ENCODE measurements around the gene BPHL. TPM values are rescaled to one million over a fixed set of nuclear protein-coding genes. Genes with fewer than 3 reads are reported as not detected.
"Not testable (repeated sequence)": the region's sequence is repeated elsewhere in the genome, so short reads cannot be mapped to it uniquely, and the experiment has no call there.

Gene BPHL
- total and polyA plus RNA-seq, 7 donors = 6.7 to 22.8 (median 9.0) TPM

DNA sequence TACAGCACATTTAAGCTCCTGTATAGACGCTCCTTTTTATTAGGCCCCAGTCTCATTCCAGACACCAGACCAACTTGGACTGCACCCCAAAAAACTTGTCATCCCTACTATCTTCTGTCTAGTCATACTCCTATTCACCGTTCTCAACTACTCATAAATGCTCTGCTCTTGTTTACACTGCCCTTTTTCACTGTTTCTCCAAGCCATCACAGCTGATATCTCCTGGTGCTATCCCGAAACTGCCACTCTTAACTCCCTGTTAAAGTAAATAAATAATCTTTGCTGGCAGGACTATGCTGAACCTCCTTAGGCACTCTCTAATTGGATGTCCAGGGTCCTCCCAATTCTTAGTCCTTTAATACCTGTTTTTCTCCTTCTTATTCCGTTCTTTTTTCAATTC lies 54.3 kb downstream of the BPHL start:
- ATAC-seq; H3K9me3 ChIP-seq; H3K27me3 ChIP-seq (ENCODE audit: insufficient read depth in 3 of 3, low read length in 2 of 3); intact Hi-C loops (cut with DNase I); H3K4me1 ChIP-seq; H3K27ac ChIP-seq; H3K4me3 ChIP-seq; H3K36me3 ChIP-seq (ENCODE audit: insufficient read depth in 1 of 2, low read depth in 1 of 2); DNase-seq: not testable (repeated sequence)
- WGBS, 3 donors = 94 to 95% (median 94%) methylated on average over 4 of the region's 4 CpGs

GRCh38 chr6:3173636-3174089 lies 55.2 kb downstream of the BPHL start:
- WGBS, 3 donors = 95 to 97% (median 95%) methylated on average over 11 of the region's 11 CpGs
- intact Hi-C loops (cut with DNase I); DNase-seq; ATAC-seq; H3K4me1 ChIP-seq; H3K4me3 ChIP-seq; H3K27ac ChIP-seq; H3K9me3 ChIP-seq; H3K36me3 ChIP-seq (ENCODE audit: insufficient read depth in 1 of 2, low read depth in 1 of 2); H3K27me3 ChIP-seq (ENCODE audit: insufficient read depth in 3 of 3, low read length in 2 of 3): not testable (repeated sequence)

- Histone ChIP-seq H3K4me3 (no peak overlapping the region), H3K27ac (no peak overlapping the region), H3K27me3 (ENCODE audit: insufficient read depth in 3 of 3, low read length in 2 of 3) (no peaks in the 10 kb centered on the region), H3K9me3 (no peaks in the 10 kb centered on the region), H3K4me1 (no peaks in the 10 kb centered on the region), H3K36me3 (ENCODE audit: insufficient read depth in 1 of 2, low read depth in 1 of 2) (no peaks in the 10 kb centered on the region)
- DNase-seq (no peak), ATAC-seq (peak in 2 of 4 donors; percentile 22 to 28)
- intact Hi-C loops (cut with DNase I) = no loop called here
- TF ChIP-seq, protein P1, sequence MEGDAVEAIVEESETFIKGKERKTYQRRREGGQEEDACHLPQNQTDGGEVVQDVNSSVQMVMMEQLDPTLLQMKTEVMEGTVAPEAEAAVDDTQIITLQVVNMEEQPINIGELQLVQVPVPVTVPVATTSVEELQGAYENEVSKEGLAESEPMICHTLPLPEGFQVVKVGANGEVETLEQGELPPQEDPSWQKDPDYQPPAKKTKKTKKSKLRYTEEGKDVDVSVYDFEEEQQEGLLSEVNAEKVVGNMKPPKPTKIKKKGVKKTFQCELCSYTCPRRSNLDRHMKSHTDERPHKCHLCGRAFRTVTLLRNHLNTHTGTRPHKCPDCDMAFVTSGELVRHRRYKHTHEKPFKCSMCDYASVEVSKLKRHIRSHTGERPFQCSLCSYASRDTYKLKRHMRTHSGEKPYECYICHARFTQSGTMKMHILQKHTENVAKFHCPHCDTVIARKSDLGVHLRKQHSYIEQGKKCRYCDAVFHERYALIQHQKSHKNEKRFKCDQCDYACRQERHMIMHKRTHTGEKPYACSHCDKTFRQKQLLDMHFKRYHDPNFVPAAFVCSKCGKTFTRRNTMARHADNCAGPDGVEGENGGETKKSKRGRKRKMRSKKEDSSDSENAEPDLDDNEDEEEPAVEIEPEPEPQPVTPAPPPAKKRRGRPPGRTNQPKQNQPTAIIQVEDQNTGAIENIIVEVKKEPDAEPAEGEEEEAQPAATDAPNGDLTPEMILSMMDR (IDR thresholded peaks at IDR 0.05) = no peak
- 71 to 76% (median 72%) methylated on average over 11 of the region's 11 CpGs for WGBS, 3 donors
Observed at GRCh38 chr6:3175715-3176402, 57.3 kb downstream of the BPHL start.

GRCh38 chr6:3176562-3177355 lies 58.2 kb downstream of the BPHL start:
- no peaks in the 10 kb centered on the region for H3K4me1 ChIP-seq
- peak in 1 of 2 donors; percentile 69 for DNase-seq
- 73 to 82% (median 77%) methylated on average over 20 to 22 of the region's 22 CpGs for WGBS, 3 donors
- intact Hi-C loops (cut with DNase I) = no loop called here
- H3K27ac ChIP-seq = no peak overlapping the region
- TF ChIP-seq, protein P1 (IDR thresholded peaks at IDR 0.05) = no peak
- no peaks in the 10 kb centered on the region for H3K27me3 ChIP-seq (ENCODE audit: insufficient read depth in 3 of 3, low read length in 2 of 3)
- no peaks in the 10 kb centered on the region for H3K36me3 ChIP-seq (ENCODE audit: insufficient read depth in 1 of 2, low read depth in 1 of 2)
- peak; percentile 72 to 83 (median 78) for ATAC-seq
- H3K4me3 ChIP-seq = no peak overlapping the region
- no peaks in the 10 kb centered on the region for H3K9me3 ChIP-seq

DNA sequence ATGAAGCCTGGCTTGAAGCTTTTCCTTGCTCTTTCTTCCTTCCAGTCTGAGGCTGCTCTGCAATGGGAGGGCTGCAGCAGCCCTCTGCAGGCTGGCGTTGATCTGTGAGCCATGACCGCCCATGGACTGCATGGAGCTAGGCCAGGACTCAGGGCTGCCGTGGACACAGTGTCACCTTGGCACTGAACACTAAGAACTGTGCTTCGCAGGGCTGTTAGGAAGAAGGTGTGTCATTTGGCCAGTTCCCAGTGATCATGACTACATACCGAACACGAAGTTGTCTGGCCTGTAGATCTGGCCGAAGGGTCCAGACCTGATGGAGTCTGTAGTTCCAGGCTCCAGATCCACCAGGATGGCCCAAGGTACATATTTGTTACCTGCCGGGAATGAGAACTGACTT lies 60.2 kb downstream of the BPHL start:
- DNase-seq; H3K27me3 ChIP-seq (ENCODE audit: insufficient read depth in 3 of 3, low read length in 2 of 3); H3K36me3 ChIP-seq (ENCODE audit: insufficient read depth in 1 of 2, low read depth in 1 of 2); H3K4me3 ChIP-seq; H3K9me3 ChIP-seq; H3K4me1 ChIP-seq; intact Hi-C loops (cut with DNase I); H3K27ac ChIP-seq: not testable (repeated sequence)
- ATAC-seq = peak in 2 of 4 donors; percentile 48 to 66
- WGBS, 3 donors = 58 to 72% (median 60%) methylated on average over 7 to 8 of the region's 8 CpGs

DNA sequence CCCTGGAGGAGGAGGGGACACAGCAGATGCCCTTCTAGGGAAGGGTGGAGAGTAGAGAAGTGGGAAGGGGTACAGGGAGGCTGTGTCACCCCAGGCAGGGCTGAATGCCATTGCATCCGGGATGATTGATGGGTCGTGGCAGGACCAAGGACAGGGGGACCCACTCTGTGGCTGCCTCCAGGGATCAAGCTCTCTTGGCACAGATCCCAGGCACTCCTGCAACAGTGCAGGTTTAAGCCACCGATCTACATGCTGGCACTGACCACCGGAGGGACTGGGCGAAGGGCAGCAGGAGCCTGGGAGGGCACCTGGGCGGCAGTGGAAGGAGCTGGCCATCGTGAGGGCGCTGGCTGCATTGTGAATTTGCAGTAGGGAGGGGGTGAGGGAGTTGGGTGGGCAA lies 61.4 kb downstream of the BPHL start:
- not testable (repeated sequence) for H3K9me3 ChIP-seq; H3K27ac ChIP-seq; H3K4me1 ChIP-seq; H3K27me3 ChIP-seq (ENCODE audit: insufficient read depth in 3 of 3, low read length in 2 of 3); H3K4me3 ChIP-seq; H3K36me3 ChIP-seq (ENCODE audit: insufficient read depth in 1 of 2, low read depth in 1 of 2); DNase-seq
- intact Hi-C loops (cut with DNase I) = loop anchor here in 1 of 2 donors (1.0 kb wide), 1 partner anchor 30 kb away; no protein-coding TSS in a partner anchor
- peak in 3 of 4 donors; percentile 33 to 55 (median 44) for ATAC-seq
- 66 to 78% (median 72%) methylated on average over 4 to 5 of the region's 8 CpGs for whole genome bisulfite sequencing, 3 donors

Data from psoas muscle (tissue), 8 donors.